ENCODE data around the gene TOX2.

TOX2 gene

GRCh38 chr20:43988451-43988850 is 73.8 kb downstream of the TOX2 start:
- Histone ChIP-seq H3K36me3 (no peaks in the 10 kb centered on the region), H3K27me3 (no peaks in the 10 kb centered on the region), H3K4me1 (no peaks in the 10 kb centered on the region), H3K9me3 (no peaks in the 10 kb centered on the region; the same call in 1 of the 2 replicates), H3K4me3 (ENCODE audit: low read depth, low read length) (no peak overlapping the region)
- no peak for DNase-seq
- TF ChIP-seq, protein P1, sequence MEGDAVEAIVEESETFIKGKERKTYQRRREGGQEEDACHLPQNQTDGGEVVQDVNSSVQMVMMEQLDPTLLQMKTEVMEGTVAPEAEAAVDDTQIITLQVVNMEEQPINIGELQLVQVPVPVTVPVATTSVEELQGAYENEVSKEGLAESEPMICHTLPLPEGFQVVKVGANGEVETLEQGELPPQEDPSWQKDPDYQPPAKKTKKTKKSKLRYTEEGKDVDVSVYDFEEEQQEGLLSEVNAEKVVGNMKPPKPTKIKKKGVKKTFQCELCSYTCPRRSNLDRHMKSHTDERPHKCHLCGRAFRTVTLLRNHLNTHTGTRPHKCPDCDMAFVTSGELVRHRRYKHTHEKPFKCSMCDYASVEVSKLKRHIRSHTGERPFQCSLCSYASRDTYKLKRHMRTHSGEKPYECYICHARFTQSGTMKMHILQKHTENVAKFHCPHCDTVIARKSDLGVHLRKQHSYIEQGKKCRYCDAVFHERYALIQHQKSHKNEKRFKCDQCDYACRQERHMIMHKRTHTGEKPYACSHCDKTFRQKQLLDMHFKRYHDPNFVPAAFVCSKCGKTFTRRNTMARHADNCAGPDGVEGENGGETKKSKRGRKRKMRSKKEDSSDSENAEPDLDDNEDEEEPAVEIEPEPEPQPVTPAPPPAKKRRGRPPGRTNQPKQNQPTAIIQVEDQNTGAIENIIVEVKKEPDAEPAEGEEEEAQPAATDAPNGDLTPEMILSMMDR (IDR thresholded peaks at IDR 0.05; ENCODE audit: low read depth, low read length): no peak

DNA sequence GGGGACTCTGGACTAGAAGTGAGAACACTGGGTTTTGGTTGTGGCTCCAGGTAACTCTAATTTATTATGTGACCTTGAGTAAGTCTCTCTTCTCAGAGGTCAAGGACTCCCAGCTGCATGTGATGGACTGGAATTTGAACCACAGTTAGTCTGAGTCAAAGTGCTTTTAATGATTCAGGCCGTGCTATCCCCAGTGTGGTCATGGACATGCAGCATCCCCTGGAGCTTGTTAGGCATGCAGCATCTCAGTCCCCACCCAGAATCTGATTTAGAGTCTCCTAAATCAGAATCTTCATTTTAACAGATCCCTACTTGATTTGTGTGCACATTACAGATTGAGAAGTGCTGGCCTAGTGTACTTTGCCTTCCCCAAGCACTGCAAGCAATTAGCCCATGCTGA is 74.2 kb downstream of the TOX2 start:
- no peak for DNase-seq
- Histone ChIP-seq H3K4me1 (no peaks in the 10 kb centered on the region), H3K9me3 (no peaks in the 10 kb centered on the region; the same call in 1 of the 2 replicates), H3K4me3 (ENCODE audit: low read depth, low read length) (no peak overlapping the region), H3K27me3 (no peaks in the 10 kb centered on the region), H3K36me3 (no peaks in the 10 kb centered on the region)
- TF ChIP-seq, protein P1 (IDR thresholded peaks at IDR 0.05; ENCODE audit: low read depth, low read length): no peak

- Histone ChIP-seq H3K36me3 (no peaks in the 10 kb centered on the region), H3K4me3 (ENCODE audit: low read depth, low read length) (no peak overlapping the region), H3K9me3 (no peaks in the 10 kb centered on the region; the same call in 1 of the 2 replicates), H3K4me1 (peaks cover 4% of the 10 kb centered on the region; the same call in 1 of the 2 replicates), H3K27me3 (no peaks in the 10 kb centered on the region; the same call in 1 of the 2 replicates)
- no peak for DNase-seq
- TF ChIP-seq, protein P1 (IDR thresholded peaks at IDR 0.05; ENCODE audit: low read depth, low read length): no peak
These were observed 76.6 kb downstream of the TOX2 start for GRCh38 chr20:43991261-43991660.

- Histone ChIP-seq H3K36me3 (no peaks in the 10 kb centered on the region), H3K4me1 (peaks cover 4% of the 10 kb centered on the region; the same call in 1 of the 2 replicates), H3K27me3 (no peaks in the 10 kb centered on the region; the same call in 1 of the 2 replicates), H3K4me3 (ENCODE audit: low read depth, low read length) (no peak overlapping the region), H3K9me3 (no peaks in the 10 kb centered on the region; the same call in 1 of the 2 replicates)
- DNase-seq: no peak
- TF ChIP-seq, protein P1 (IDR thresholded peaks at IDR 0.05; ENCODE audit: low read depth, low read length): no peak
These were observed 77.3 kb downstream of the TOX2 start for GRCh38 chr20:43991982-43992381.

DNA sequence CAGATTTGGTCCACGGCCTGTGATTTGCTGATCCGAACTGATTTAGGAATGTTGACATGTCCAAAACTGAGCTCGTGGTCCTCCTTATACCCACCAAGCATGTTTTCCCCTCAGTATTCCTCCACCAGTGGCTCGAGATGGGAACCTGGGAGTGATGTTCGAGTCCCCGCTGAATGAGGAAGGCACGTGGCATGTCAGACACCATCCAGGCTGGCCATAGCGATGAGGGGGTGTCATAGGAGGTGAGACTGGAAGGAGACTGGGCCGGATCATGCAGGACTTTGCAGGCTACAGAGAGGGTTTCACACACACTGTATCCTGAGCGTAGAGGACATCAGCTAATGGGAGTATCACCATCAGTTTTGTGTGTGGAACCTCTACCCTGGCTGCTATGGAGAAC is 78.2 kb downstream of the TOX2 start:
- H3K4me1 ChIP-seq: peaks cover 4% of the 10 kb centered on the region; the same call in 1 of the 2 replicates
- TF ChIP-seq, protein P1 (IDR thresholded peaks at IDR 0.05; ENCODE audit: low read depth, low read length): no peak
- H3K36me3 ChIP-seq: no peaks in the 10 kb centered on the region
- no peaks in the 10 kb centered on the region; the same call in 1 of the 2 replicates for H3K27me3 ChIP-seq
- H3K9me3 ChIP-seq: no peaks in the 10 kb centered on the region; the same call in 1 of the 2 replicates
- DNase-seq: no peak
- H3K4me3 ChIP-seq (ENCODE audit: low read depth, low read length): no peak overlapping the region

DNA sequence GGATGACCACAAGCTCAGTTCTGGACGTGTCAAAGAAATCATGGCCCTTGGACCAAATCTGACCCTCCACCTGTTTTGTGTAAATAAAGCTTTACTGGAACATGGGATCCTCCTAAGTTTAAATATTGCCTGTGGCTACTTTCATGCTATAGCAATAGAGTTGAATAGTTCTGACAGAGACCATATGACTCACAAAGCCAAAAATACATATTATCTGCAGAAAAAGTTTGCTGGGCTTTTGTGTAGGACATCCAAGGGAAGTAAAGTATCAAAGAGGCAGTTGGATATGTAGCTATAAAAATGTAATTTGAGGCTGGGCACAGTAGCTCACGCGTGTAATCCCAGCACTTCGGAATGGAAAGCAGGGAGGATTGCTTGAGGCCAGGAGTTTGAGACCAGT is 78.9 kb downstream of the TOX2 start:
- no peak for DNase-seq
- Histone ChIP-seq H3K36me3 (no peaks in the 10 kb centered on the region), H3K9me3 (no peaks in the 10 kb centered on the region; the same call in 1 of the 2 replicates), H3K27me3 (no peaks in the 10 kb centered on the region; the same call in 1 of the 2 replicates), H3K4me1 (peaks cover 4% of the 10 kb centered on the region; the same call in 1 of the 2 replicates), H3K4me3 (ENCODE audit: low read depth, low read length) (no peak overlapping the region)
- TF ChIP-seq, protein P1 (IDR thresholded peaks at IDR 0.05; ENCODE audit: low read depth, low read length): no peak

All from BE2C (cell line).